Vagina (tissue), 2 donors: ENCODE results near the gene KLHL3. TPM values are rescaled to one million over a fixed set of nuclear protein-coding genes. Genes with fewer than 3 reads are reported as not detected.

Source experiments
- DNase-seq, 2 donors: peaks; one replicate each; pipeline ENCODE4 v3.0.0-alpha.2; 2017; ENCODE audit errors: extremely low spot score in 2 of 2
- H3K27ac ChIP-seq: fragments of 200-600 bp; sonication (generic); one replicate; pipeline ENCODE4 v1.5.1; 2019
- H3K27me3 ChIP-seq: fragments of 200-600 bp; sonication (generic); one replicate; pipeline ENCODE4 v1.5.1; 2019
- H3K36me3 ChIP-seq, 2 donors: fragments of 200-600 bp; sonication (generic); one replicate each; pipeline ENCODE4 v1.5.1; 2017 to 2019
- H3K4me1 ChIP-seq: fragments of 200-600 bp; sonication (generic); one replicate; pipeline ENCODE4 v1.5.1; 2019
- H3K4me3 ChIP-seq, 2 donors: fragments of 200-600 bp; sonication (generic); 1 replicate in 1 of 2; 2 replicates in 1 of 2; pipeline ENCODE4 v1.5.1; 2016 to 2019
- H3K9me3 ChIP-seq: fragments of 200-600 bp; sonication (generic); one replicate; pipeline ENCODE4 v1.5.1; 2019
- POLR2A ChIP-seq, 2 donors: fragments of 450-650 bp; IDR thresholded peaks; one replicate each; pipeline ENCODE4 v1.6.1; 2017; ENCODE audit warnings: antibody characterized with exemption in 2 of 2, mild to moderate bottlenecking in 2 of 2, moderate library complexity in 2 of 2
- POLR2AphosphoS5 ChIP-seq, 2 donors: sonication (generic); formaldehyde crosslinking; IDR thresholded peaks; one replicate each; pipeline ENCODE4 v1.9.0; 2017; ENCODE audit warnings: antibody characterized with exemption in 2 of 2, mild to moderate bottlenecking in 2 of 2, low read depth in 1 of 2; ENCODE audit not compliant: insufficient read depth in 1 of 2
- intact Hi-C: fragments of 100-400 bp; cut with DNase I; formaldehyde crosslinking; loops from one replicate; pipeline ENCODE4 v1.15.1; 2023
- total RNA-seq: library from RNA; depleted of rRNA; stranded (reverse); fragments of >200 nt; gene quantifications from one replicate; pipeline ENCODE4 v1.2.3, GENCODE V29; 2016
- TF ChIP-seq, protein P1 (sequence below), 3 experiments: fragments of 450-650 bp in 2 of 3; fragments of 200-600 bp in 1 of 3; sonication (generic) in 1 of 3; IDR thresholded peaks; one replicate each; pipeline ENCODE4 v1.5.1; 2017 to 2019; ENCODE audit warnings: antibody characterized with exemption in 3 of 3, mild to moderate bottlenecking in 2 of 3, moderate library complexity in 2 of 3

The KLHL3 gene
- total RNA-seq, 1 donor from 2014 or later, result 7.4 TPM

DNA sequence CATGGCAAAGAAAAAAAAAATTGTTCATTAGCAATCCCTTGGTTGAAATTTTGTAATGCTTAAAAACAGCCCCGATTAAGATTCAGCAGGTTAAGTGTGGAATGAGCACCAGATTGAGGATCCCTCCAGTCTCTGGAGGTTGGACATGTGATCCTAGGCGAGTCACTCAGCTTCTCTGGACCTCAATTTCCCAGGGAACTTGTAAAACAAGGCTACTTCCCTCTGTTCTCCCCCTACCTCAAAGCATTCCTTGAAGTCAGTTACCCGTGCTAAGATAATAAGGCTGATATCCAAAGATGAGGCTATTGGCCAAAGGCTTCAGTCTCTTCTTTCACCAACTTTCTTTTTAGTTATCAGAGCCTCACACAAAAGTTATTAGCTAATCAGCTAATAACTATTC lies 2.9 kb downstream of the KLHL3 start:
- Histone ChIP-seq H3K27ac (no peak overlapping the region), H3K27me3 (no peaks in the 10 kb centered on the region), H3K9me3 (no peaks in the 10 kb centered on the region), H3K36me3 (no peaks in the 10 kb centered on the region), H3K4me1 (peaks cover 48% of the 10 kb centered on the region), H3K4me3 (no peak overlapping the region)
- no peak for TF ChIP-seq POLR2AphosphoS5 (IDR thresholded peaks at IDR 0.05; ENCODE audit: insufficient read depth in 1 of 2, low read depth in 1 of 2)
- TF ChIP-seq POLR2A (IDR thresholded peaks at IDR 0.05), result no peak
- TF ChIP-seq, protein P1, sequence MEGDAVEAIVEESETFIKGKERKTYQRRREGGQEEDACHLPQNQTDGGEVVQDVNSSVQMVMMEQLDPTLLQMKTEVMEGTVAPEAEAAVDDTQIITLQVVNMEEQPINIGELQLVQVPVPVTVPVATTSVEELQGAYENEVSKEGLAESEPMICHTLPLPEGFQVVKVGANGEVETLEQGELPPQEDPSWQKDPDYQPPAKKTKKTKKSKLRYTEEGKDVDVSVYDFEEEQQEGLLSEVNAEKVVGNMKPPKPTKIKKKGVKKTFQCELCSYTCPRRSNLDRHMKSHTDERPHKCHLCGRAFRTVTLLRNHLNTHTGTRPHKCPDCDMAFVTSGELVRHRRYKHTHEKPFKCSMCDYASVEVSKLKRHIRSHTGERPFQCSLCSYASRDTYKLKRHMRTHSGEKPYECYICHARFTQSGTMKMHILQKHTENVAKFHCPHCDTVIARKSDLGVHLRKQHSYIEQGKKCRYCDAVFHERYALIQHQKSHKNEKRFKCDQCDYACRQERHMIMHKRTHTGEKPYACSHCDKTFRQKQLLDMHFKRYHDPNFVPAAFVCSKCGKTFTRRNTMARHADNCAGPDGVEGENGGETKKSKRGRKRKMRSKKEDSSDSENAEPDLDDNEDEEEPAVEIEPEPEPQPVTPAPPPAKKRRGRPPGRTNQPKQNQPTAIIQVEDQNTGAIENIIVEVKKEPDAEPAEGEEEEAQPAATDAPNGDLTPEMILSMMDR (IDR thresholded peaks at IDR 0.05), result no peak
- intact Hi-C loops, result no loop called here
- DNase-seq, result no peak

DNA sequence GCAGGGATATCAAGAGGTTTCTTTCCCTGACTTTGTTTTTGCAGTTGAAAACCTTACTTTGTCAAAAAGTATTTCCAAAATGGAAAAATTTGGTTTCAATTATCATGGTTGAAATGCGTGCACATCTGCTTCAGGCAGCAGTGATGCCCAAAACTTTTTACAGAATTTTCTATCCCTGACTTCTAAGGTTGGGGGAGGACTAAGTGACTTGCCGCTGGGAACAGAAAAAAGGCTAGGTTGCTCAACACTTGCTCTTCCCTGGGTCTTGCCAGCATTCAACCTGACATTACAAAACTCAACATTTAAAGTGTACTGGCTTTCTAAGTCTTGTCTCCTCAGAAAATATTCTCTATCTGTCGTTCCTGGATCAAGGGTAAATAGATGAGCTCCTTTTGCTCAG lies 4.7 kb downstream of the KLHL3 start:
- H3K36me3 ChIP-seq, result no peaks in the 10 kb centered on the region
- intact Hi-C loops, result no loop called here
- no peaks in the 10 kb centered on the region for H3K9me3 ChIP-seq
- TF ChIP-seq POLR2A (IDR thresholded peaks at IDR 0.05), result no peak
- no peak for TF ChIP-seq POLR2AphosphoS5 (IDR thresholded peaks at IDR 0.05; ENCODE audit: insufficient read depth in 1 of 2, low read depth in 1 of 2)
- TF ChIP-seq, protein P1 (IDR thresholded peaks at IDR 0.05), result no peak
- no peaks in the 10 kb centered on the region for H3K27me3 ChIP-seq
- DNase-seq, result no peak
- H3K4me3 ChIP-seq, result no peak overlapping the region
- peaks cover 33% of the 10 kb centered on the region for H3K4me1 ChIP-seq
- no peak overlapping the region for H3K27ac ChIP-seq

DNA sequence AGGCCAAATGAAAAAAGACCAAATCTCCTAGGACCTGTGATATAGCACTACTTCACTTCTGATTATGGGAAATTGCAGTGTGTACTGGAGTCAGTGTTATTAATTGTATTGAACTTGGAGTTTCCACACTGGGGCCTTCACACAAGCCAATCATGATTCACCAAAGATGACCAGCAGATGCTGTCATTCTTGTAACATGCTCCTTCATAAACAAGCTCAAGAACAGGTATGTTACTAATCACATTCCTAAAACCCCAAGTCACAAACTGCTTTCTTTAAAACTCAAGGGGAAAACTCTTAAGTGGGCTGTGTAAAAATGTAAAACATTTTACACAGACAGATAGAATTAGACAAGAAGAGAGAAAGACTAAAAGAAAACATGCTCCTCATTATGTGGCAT lies 5.6 kb downstream of the KLHL3 start:
- Histone ChIP-seq H3K4me1 (peaks cover 24% of the 10 kb centered on the region), H3K27ac (peak overlapping the region; percentile 38), H3K27me3 (no peaks in the 10 kb centered on the region), H3K9me3 (no peaks in the 10 kb centered on the region), H3K4me3 (no peak overlapping the region), H3K36me3 (no peaks in the 10 kb centered on the region)
- no peak for DNase-seq
- intact Hi-C loops, result no loop called here
- TF ChIP-seq, protein P1 (IDR thresholded peaks at IDR 0.05), result no peak
- TF ChIP-seq POLR2AphosphoS5 (IDR thresholded peaks at IDR 0.05; ENCODE audit: insufficient read depth in 1 of 2, low read depth in 1 of 2) (no peak), POLR2A (IDR thresholded peaks at IDR 0.05) (no peak)

DNA sequence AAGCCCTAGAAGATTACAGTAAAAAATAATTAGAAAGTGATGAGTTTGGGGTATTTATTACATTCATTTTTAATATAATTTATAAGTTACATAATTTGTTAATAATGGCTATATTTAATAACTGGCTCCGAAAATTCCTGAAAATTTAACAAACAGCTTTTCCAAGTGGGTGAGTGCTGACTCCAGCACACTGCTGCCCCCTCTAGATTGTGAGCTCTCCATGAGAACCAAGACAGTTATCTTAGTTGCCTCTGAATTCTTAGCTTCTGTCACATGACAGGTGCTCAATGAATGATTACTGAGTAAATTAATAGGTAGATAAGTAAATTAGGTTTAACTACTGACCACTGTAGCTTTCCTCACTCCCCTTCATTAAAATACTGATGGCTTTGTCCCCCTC lies 7.8 kb downstream of the KLHL3 start:
- intact Hi-C loops, result no loop called here
- no peaks in the 10 kb centered on the region for H3K9me3 ChIP-seq
- H3K27me3 ChIP-seq, result no peaks in the 10 kb centered on the region
- no peak overlapping the region for H3K4me3 ChIP-seq
- no peak overlapping the region for H3K27ac ChIP-seq
- H3K36me3 ChIP-seq, result no peaks in the 10 kb centered on the region
- no peak for DNase-seq
- TF ChIP-seq POLR2AphosphoS5 (IDR thresholded peaks at IDR 0.05; ENCODE audit: insufficient read depth in 1 of 2, low read depth in 1 of 2) (no peak), POLR2A (IDR thresholded peaks at IDR 0.05) (no peak)
- TF ChIP-seq, protein P1 (IDR thresholded peaks at IDR 0.05), result no peak
- H3K4me1 ChIP-seq, result peaks cover 11% of the 10 kb centered on the region

DNA sequence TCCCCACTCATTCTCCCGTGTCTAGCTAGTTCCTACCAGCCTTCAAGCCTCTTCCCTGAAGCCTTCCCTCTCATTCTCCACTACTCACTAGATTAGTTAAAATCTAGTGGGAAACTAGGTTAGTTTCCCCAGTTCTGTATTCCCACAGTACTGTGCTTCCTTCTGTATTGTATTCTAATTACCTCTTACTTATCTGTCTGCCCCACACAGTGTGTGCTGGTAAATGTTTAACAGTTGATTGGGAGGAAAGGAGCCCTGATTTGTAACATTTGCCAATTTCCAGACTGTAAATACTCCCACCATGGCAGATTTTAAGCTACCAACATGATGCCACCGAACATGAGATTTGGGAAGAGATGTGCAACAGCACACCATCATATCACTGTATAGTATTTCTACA lies 8.3 kb downstream of the KLHL3 start:
- no peak for DNase-seq
- H3K36me3 ChIP-seq, result no peaks in the 10 kb centered on the region
- H3K27ac ChIP-seq, result no peak overlapping the region
- H3K4me3 ChIP-seq, result no peak overlapping the region
- peaks cover 11% of the 10 kb centered on the region for H3K4me1 ChIP-seq
- no peaks in the 10 kb centered on the region for H3K27me3 ChIP-seq
- H3K9me3 ChIP-seq, result no peaks in the 10 kb centered on the region
- TF ChIP-seq, protein P1 (IDR thresholded peaks at IDR 0.05), result no peak
- TF ChIP-seq POLR2AphosphoS5 (IDR thresholded peaks at IDR 0.05; ENCODE audit: insufficient read depth in 1 of 2, low read depth in 1 of 2) (no peak), POLR2A (IDR thresholded peaks at IDR 0.05) (no peak)
- intact Hi-C loops, result no loop called here
